Measurements from ENCODE around the gene EIF4EBP2. TPM values are rescaled to one million over a fixed set of nuclear protein-coding genes. Genes with fewer than 3 reads are reported as not detected.

The EIF4EBP2 gene
- total RNA-seq, 1 donor: 46.0 TPM

- no peaks in the 10 kb centered on the region for H4K20me1 ChIP-seq (ENCODE audit: insufficient read depth, low read length)
- no peaks in the 10 kb centered on the region for H3K36me3 ChIP-seq (ENCODE audit: insufficient read depth, low read length)
- H3K27ac ChIP-seq (ENCODE audit: low read depth, low read length): no peak overlapping the region
- no peaks in the 10 kb centered on the region for H3K79me2 ChIP-seq (ENCODE audit: insufficient read depth, low read length)
- no peak for DNase-seq (ENCODE audit: insufficient read length, low spot score, missing footprints)
- H3K4me1 ChIP-seq (ENCODE audit: insufficient read depth, low read length): peaks cover 7% of the 10 kb centered on the region
- TF ChIP-seq CTCF (IDR thresholded peaks at IDR 0.05; ENCODE audit: extremely low read depth, low read depth, low read length): no peak
- no peaks in the 10 kb centered on the region for H3K9me3 ChIP-seq (ENCODE audit: low read depth, low read length)
- no peak overlapping the region for H3K4me2 ChIP-seq (ENCODE audit: insufficient read depth, low read length)
- H3K4me3 ChIP-seq (ENCODE audit: insufficient read depth, low read length): no peak overlapping the region
- H3K27me3 ChIP-seq (ENCODE audit: insufficient read depth, low read length): peaks cover 8% of the 10 kb centered on the region
- H2AFZ ChIP-seq (ENCODE audit: low read length): no peak overlapping the region
Observed at GRCh38 chr10:70459774-70460490, 56.0 kb downstream of the EIF4EBP2 start.

GRCh38 chr10:70461397-70462348 is 57.7 kb downstream of the EIF4EBP2 start:
- TF ChIP-seq CTCF (IDR thresholded peaks at IDR 0.05; ENCODE audit: extremely low read depth, low read depth, low read length): peak; percentile 82
- no peaks in the 10 kb centered on the region for H3K9me3 ChIP-seq (ENCODE audit: low read depth, low read length)
- no peak overlapping the region for H3K4me3 ChIP-seq (ENCODE audit: insufficient read depth, low read length)
- no peak overlapping the region for H3K4me2 ChIP-seq (ENCODE audit: insufficient read depth, low read length)
- H3K79me2 ChIP-seq (ENCODE audit: insufficient read depth, low read length): no peaks in the 10 kb centered on the region
- no peak overlapping the region for H3K27ac ChIP-seq (ENCODE audit: low read depth, low read length)
- H3K4me1 ChIP-seq (ENCODE audit: insufficient read depth, low read length): peaks cover 7% of the 10 kb centered on the region
- peak; percentile 98 for DNase-seq (ENCODE audit: insufficient read length, low spot score, missing footprints)
- H4K20me1 ChIP-seq (ENCODE audit: insufficient read depth, low read length): no peaks in the 10 kb centered on the region
- no peak overlapping the region for H2AFZ ChIP-seq (ENCODE audit: low read length)
- H3K27me3 ChIP-seq (ENCODE audit: insufficient read depth, low read length): peaks cover 7% of the 10 kb centered on the region
- no peaks in the 10 kb centered on the region for H3K36me3 ChIP-seq (ENCODE audit: insufficient read depth, low read length)

DNA sequence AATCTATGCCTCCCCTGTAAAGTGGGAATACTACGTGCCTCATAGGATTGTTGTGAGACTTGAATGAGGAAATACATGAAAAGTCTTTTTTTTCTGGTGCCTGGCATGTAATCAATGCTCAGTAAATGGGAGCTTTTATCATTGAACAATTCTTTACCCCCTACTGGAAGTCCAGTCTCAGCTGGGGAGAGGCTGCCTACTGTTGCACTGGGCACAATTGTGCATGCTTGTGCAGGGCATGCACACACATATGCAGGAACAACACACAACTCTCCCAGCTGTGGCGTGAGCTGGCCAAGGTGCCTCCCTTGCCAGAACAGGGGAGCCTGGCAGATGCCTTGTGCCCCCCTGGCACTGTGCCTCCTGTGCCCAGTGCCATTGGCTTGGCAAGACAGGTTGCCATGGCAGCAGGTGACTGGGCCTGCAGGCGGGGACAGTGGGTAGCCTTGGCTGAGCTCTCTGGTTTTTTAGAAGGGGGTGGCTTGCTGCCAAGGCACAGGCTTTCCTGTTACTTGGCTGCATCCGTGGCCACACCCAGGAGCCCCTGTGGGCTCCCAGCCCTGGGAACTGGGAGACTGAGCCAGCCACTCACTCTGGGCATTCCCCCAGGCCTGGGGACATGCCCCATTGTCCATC is 58.5 kb downstream of the EIF4EBP2 start:
- Histone ChIP-seq H3K4me2 (ENCODE audit: insufficient read depth, low read length) (no peak overlapping the region), H3K36me3 (ENCODE audit: insufficient read depth, low read length) (no peaks in the 10 kb centered on the region), H3K4me3 (ENCODE audit: insufficient read depth, low read length) (no peak overlapping the region), H3K4me1 (ENCODE audit: insufficient read depth, low read length) (peaks cover 7% of the 10 kb centered on the region), H4K20me1 (ENCODE audit: insufficient read depth, low read length) (no peaks in the 10 kb centered on the region), H2AFZ (ENCODE audit: low read length) (no peak overlapping the region), H3K27ac (ENCODE audit: low read depth, low read length) (no peak overlapping the region), H3K9me3 (ENCODE audit: low read depth, low read length) (no peaks in the 10 kb centered on the region), H3K79me2 (ENCODE audit: insufficient read depth, low read length) (no peaks in the 10 kb centered on the region), H3K27me3 (ENCODE audit: insufficient read depth, low read length) (peaks cover 11% of the 10 kb centered on the region)
- no peak for TF ChIP-seq CTCF (IDR thresholded peaks at IDR 0.05; ENCODE audit: extremely low read depth, low read depth, low read length)
- peak; percentile 85 for DNase-seq (ENCODE audit: insufficient read length, low spot score, missing footprints)

Measured in osteoblast (primary cell).